Prostate gland (tissue), 2 donors: ENCODE results near the gene C1QTNF9. TPM values are rescaled to one million over a fixed set of nuclear protein-coding genes. Genes with fewer than 3 reads are reported as not detected.

Source experiments
- DNase-seq: peaks from one replicate; pipeline ENCODE4 v3.0.0-alpha.2; 2019; ENCODE audit warnings: low spot score
- H3K27ac ChIP-seq, 2 donors: fragments of 200-600 bp; sonication (generic); 2 replicates each; pipeline ENCODE4 v1.5.1; 2017 to 2019
- H3K27me3 ChIP-seq: fragments of 200-600 bp; sonication (generic); replicated peaks from 2 replicates; pipeline ENCODE4 v1.5.1; 2019; ENCODE audit not compliant: insufficient read depth
- H3K36me3 ChIP-seq, 2 donors: fragments of 200-600 bp; sonication (generic); 1 replicate in 1 of 2; 2 replicates in 1 of 2; pipeline versions ENCODE4 v1.5.1 to v1.8.1; 2017 to 2019
- H3K4me1 ChIP-seq: fragments of 200-600 bp; sonication (generic); replicated peaks from 2 replicates; pipeline ENCODE4 v1.5.1; 2019
- H3K4me3 ChIP-seq, 2 donors: fragments of 200-600 bp; sonication (generic); 2 replicates each; pipeline ENCODE4 v1.5.1; 2017 to 2019
- H3K9me3 ChIP-seq: fragments of 200-600 bp; sonication (generic); 2 replicates; pipeline ENCODE4 v1.5.1; 2017
- POLR2A ChIP-seq: fragments of 450-650 bp; IDR thresholded peaks from one replicate; pipeline ENCODE4 v1.6.1; 2016; ENCODE audit warnings: antibody characterized with exemption, mild to moderate bottlenecking
- POLR2AphosphoS5 ChIP-seq: sonication (generic); formaldehyde crosslinking; IDR thresholded peaks from one replicate; pipeline ENCODE4 v1.6.1; 2017; ENCODE audit warnings: antibody characterized with exemption
- whole genome bisulfite sequencing: methylation state at CpG from one replicate; pipeline ENCODE4 v1.1.5; 2018; 5-methylcytosine and 5-hydroxymethylcytosine counted together
- intact Hi-C: fragments of 100-400 bp; cut with DNase I; formaldehyde crosslinking; loops from one replicate; pipeline ENCODE4 v1.14.2; 2022
- total RNA-seq, 2 donors: library from RNA; depleted of rRNA; stranded (reverse); fragments of >200 nt; gene quantifications; one replicate each; pipeline ENCODE4 v1.1.0, GENCODE V29; 2016
- TF ChIP-seq, protein P1 (sequence below), 4 experiments: fragments of 200-600 bp in 2 of 4; fragments of 450-650 bp in 2 of 4; sonication (generic) in 2 of 4; IDR thresholded peaks; 1 replicate in 3 of 4; 2 replicates in 1 of 4; pipeline ENCODE4 v1.5.1; 2016 to 2019; ENCODE audit warnings: antibody characterized with exemption in 4 of 4, mild to moderate bottlenecking in 2 of 4, moderate library complexity in 2 of 4

The C1QTNF9 gene
- total RNA-seq, 2 donors from 2014 or later: 0.85 TPM; not detected in 1

DNA sequence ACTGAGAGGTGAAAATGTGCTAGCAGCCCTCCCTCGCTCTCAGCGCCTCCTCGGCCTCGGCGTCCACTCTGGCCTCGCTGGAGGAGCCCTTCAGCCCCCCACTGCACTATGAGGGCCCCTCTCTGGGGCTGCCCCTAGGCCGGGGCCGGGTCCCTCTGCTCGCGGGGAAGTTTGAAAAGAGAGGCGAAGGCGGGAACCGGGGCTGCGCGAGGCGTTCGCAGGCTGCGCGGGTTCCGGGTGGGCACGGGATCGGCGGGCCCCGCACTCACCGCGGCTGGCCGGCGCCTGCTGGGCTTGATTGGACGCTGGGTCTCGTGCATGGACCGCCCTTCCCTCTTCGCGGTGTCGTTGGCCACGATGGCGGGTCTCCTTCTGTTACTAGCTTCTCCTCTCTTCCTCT is 29.3 kb downstream of the C1QTNF9 start:
- Histone ChIP-seq H3K27ac (no peak overlapping the region), H3K4me1 (no peaks in the 10 kb centered on the region), H3K4me3 (no peak overlapping the region), H3K27me3 (no peaks in the 10 kb centered on the region), H3K36me3 (no peaks in the 10 kb centered on the region), H3K9me3 (no peaks in the 10 kb centered on the region)
- intact Hi-C loops: no loop called here
- WGBS: 95% methylated on average over 36 of the region's 36 CpGs
- no peak for DNase-seq
- TF ChIP-seq, protein P1, sequence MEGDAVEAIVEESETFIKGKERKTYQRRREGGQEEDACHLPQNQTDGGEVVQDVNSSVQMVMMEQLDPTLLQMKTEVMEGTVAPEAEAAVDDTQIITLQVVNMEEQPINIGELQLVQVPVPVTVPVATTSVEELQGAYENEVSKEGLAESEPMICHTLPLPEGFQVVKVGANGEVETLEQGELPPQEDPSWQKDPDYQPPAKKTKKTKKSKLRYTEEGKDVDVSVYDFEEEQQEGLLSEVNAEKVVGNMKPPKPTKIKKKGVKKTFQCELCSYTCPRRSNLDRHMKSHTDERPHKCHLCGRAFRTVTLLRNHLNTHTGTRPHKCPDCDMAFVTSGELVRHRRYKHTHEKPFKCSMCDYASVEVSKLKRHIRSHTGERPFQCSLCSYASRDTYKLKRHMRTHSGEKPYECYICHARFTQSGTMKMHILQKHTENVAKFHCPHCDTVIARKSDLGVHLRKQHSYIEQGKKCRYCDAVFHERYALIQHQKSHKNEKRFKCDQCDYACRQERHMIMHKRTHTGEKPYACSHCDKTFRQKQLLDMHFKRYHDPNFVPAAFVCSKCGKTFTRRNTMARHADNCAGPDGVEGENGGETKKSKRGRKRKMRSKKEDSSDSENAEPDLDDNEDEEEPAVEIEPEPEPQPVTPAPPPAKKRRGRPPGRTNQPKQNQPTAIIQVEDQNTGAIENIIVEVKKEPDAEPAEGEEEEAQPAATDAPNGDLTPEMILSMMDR (IDR thresholded peaks at IDR 0.05): no peak
- TF ChIP-seq POLR2AphosphoS5 (no peak), POLR2A (no peak)

DNA sequence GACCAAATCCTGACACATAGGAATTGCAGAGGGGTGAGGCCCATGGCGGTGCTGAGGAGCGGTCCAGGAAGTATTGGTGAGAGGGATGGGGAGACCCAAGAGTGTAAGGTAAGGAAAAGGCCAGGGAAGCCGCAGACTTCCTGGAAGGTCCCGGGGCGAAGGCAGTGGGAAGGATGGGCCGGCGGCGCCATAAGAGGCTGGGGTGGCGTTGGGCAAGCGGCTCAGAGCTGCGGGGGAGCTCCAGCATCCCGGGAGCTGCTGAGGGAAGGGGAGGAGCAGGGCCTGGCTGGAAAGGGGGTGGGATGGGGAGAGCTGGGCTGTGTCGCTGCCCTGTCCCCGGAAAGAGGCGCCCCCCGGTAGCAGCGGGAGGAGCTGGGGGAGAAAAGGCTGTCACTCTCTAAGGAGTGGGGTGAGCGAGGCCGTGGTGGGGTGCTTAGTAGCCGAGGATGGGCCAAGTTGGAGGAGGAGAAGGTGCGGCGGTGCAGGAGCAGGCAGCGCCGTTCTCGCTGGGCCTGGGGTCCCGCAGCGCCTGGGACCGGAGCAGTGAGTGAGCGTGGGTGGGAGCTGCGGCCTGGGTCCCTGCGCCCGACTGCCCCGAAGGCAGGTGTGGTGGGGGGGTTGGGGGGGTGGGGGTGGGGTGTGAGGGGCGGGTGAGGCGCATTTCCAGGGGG is 30.7 kb downstream of the C1QTNF9 start:
- intact Hi-C loops: no loop called here
- no peaks in the 10 kb centered on the region for H3K27me3 ChIP-seq
- no peaks in the 10 kb centered on the region for H3K4me1 ChIP-seq
- no peak overlapping the region for H3K4me3 ChIP-seq
- TF ChIP-seq POLR2A: no peak
- TF ChIP-seq, protein P1 (IDR thresholded peaks at IDR 0.05): no peak
- TF ChIP-seq POLR2AphosphoS5: no peak
- no peak for DNase-seq
- H3K9me3 ChIP-seq: no peaks in the 10 kb centered on the region
- 80% methylated on average over 35 of the region's 35 CpGs for WGBS
- no peak overlapping the region for H3K27ac ChIP-seq
- H3K36me3 ChIP-seq: no peaks in the 10 kb centered on the region

DNA sequence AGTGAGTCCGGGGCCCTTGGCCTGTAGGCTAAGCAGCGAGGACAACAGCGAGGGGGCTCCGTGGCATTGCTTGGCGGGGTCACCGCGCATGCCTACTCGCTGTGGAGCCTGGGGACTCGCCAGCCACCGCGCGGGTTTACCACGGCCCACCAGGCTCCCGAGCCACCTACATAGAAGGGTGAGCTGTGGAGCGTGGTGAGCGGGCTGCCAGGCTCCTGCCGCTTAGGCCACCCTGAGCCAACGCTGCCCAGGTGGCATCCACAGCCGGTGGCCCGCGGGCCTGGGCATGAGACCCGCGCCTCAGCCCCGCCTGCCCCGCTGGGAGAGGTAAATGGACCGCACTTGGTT is 31.2 kb downstream of the C1QTNF9 start:
- TF ChIP-seq POLR2A (no peak), POLR2AphosphoS5 (no peak)
- TF ChIP-seq, protein P1 (IDR thresholded peaks at IDR 0.05): no peak
- no peaks in the 10 kb centered on the region for H3K9me3 ChIP-seq
- H3K36me3 ChIP-seq: no peaks in the 10 kb centered on the region
- WGBS: 90% methylated on average over 21 of the region's 26 CpGs
- H3K4me3 ChIP-seq: no peak overlapping the region
- H3K27me3 ChIP-seq: no peaks in the 10 kb centered on the region
- no peak overlapping the region for H3K27ac ChIP-seq
- no peaks in the 10 kb centered on the region for H3K4me1 ChIP-seq
- no peak for DNase-seq
- intact Hi-C loops: no loop called here

DNA sequence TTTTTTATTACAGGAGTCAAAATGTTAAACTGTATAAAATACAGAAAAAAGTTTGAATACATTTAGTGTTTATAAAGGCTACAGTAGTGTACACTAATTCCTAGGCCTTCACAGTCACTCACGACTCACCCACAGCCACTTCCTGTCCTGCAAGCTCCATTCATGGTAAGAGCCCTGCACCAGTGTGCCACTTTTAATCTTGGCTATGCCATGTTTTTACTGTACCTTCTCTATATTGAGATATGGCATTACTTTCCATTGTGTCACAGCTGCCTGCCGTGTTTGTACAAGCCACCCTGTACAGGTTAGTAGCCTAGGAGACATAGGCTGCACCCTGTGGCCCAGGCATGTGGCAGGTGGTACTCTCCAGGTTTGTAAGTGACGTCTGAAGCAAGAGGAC is 32.1 kb downstream of the C1QTNF9 start:
- TF ChIP-seq POLR2A (no peak), POLR2AphosphoS5 (no peak)
- TF ChIP-seq, protein P1 (IDR thresholded peaks at IDR 0.05): no peak
- DNase-seq: no peak

DNA sequence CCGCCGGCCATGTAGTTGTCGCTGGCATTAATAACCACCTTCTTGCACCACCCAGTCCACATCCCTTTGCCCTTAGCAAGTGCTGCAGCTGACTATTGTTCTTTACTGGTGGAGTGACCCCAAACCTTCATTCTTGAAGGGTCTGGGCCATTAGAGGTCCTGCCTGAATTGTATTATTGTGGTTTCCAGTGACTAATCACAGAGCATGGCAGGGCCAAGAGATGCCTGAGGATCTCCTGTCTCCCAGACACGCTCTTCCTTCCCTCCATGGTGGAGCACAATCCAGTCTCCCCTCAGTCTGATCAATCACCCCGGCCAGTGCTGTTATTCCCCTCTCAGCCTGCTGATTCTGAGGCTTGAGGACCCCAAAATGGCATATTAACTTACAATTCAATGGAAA is 39.0 kb downstream of the C1QTNF9 start:
- no peak for DNase-seq
- Histone ChIP-seq H3K27ac (no peak overlapping the region), H3K27me3 (no peaks in the 10 kb centered on the region), H3K4me3 (no peak overlapping the region), H3K36me3 (no peaks in the 10 kb centered on the region), H3K9me3 (no peaks in the 10 kb centered on the region), H3K4me1 (no peaks in the 10 kb centered on the region)
- WGBS: 87% methylated on average over 5 of the region's 5 CpGs
- intact Hi-C loops: no loop called here
- TF ChIP-seq POLR2A (no peak), POLR2AphosphoS5 (no peak)
- TF ChIP-seq, protein P1 (IDR thresholded peaks at IDR 0.05): no peak

More for the DNA sequence above, 32.1 kb downstream of the C1QTNF9 start:
- no peaks in the 10 kb centered on the region for H3K4me1 ChIP-seq
- no peaks in the 10 kb centered on the region for H3K36me3 ChIP-seq
- H3K9me3 ChIP-seq: no peaks in the 10 kb centered on the region
- H3K4me3 ChIP-seq: no peak overlapping the region
- 74% methylated on average over 3 of the region's 3 CpGs for WGBS
- no peaks in the 10 kb centered on the region for H3K27me3 ChIP-seq
- no peak overlapping the region for H3K27ac ChIP-seq
- intact Hi-C loops: no loop called here
